Measurements from ENCODE around the gene RUFY4.

RUFY4 gene

DNA sequence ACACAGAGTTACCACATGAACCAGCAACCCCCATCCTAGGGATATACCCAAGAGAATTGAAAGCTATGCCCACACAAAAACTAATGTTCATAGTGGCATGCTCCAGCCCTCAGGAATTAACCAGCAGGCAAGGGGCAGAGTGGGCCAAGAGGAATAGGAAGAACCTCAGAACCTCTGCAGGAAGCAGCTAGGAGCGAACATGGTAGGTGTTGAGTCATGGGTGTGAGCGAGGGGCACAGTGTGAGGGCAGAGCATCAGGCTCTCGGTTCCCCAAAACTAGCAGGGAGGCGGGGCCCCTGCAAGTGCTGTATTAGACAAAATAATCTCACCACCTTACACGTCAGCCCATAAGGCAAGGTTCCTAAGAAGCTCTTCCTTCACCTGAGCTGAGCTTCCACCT lies 5.6 kb upstream of the RUFY4 start:
- no peak for DNase-seq (ENCODE audit: low spot score)

DNA sequence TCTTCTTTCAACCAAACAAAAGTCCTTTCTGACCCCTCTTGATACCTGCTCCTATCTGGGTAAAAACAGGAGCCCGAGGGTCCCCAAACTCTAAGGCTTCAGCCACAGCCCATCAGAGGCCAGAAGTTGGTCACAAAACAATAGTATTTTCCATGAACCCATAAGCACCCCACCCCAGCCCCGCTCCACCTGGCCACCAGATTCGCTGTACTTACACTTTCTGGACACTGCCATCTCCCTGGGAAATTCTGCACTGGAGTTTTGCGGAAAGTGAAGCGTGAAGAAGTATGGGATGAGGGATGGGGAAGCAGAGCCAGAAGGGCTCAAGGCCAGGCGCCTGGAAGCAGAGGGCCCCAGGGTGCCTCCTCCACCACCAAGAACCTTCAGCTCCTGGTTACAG lies 5.2 kb upstream of the RUFY4 start:
- no peak for DNase-seq (ENCODE audit: low spot score)

GRCh38 chr2:218065239-218066006 lies 3.6 kb upstream of the RUFY4 start:
- no peak for DNase-seq (ENCODE audit: low spot score)

GRCh38 chr2:218066926-218067515 lies 2.0 kb upstream of the RUFY4 start:
- no peak for DNase-seq (ENCODE audit: low spot score)

GRCh38 chr2:218067523-218067922 lies 1.5 kb upstream of the RUFY4 start:
- DNase-seq (ENCODE audit: low spot score), result no peak

DNA sequence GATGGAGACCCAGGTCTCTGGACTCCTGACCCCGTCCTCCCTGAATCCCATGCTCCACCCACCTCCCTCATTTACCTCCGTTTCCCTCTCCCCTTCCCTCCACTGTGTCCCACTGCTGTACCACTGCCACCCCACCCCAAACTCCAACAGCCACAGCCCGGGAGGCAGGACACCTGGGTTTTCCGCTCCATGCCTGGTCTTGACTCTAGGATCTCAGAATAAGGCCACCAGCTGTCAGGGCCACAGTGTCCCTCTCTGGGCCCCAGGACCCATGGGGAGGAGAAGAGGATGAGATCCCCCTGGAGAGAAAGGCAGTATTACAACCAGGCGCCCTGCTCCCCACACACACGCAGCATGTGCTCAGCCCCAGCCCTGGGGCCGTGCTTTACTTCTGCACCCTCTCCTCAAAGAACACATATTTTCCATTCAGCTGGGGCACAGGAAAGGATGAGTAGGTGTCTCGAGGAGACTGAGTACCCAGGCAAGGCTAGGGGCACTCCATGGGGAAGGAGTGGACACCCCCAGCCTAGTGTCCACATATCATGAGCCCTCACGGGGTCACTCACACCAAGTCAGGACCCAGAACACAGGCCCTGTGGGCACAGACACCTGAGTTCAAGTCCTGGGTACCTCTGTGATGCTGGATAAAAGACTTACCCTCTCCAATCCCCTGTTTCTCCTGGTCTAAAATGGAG lies 700 bp downstream of the RUFY4 start:
- DNase-seq (ENCODE audit: low spot score), result no peak

GRCh38 chr2:218070587-218070986 lies 1.5 kb downstream of the RUFY4 start:
- DNase-seq (ENCODE audit: low spot score), result no peak

DNA sequence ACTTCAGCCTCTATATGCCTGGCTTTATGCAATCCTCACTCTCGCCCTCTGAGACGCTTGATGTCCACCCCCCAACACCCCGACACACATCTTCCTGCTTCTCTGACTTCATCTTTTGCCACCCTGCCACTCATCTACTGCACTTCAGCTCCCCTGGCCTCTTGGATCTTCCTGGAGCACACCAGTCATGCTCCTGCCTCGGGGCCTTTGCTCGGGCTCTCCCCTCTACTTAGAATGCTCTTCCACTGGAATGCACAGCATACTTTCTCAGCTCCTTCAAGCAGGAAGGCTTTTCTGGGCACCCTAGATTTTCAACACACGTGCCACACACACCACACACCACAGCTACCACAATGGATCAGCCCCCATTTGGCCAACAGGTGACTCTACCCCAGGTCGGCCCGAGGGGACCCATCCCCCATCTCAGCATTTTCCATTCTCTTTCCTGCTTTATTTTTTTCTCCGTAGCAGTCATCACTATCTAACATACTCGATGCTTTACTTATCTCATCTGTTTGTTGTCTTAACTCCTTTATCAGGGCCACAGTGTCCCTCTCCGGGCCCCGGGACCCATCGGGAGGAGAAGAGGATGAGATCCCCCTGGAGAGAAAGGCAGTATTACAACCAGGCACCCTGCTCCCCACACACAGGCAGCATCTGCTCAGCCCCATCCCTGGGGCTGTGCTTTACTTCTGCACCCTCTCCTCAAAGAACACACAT lies 2.3 kb downstream of the RUFY4 start:
- DNase-seq (ENCODE audit: low spot score), result no peak

GRCh38 chr2:218072002-218072401 lies 2.9 kb downstream of the RUFY4 start:
- no peak for DNase-seq (ENCODE audit: low spot score)

DNA sequence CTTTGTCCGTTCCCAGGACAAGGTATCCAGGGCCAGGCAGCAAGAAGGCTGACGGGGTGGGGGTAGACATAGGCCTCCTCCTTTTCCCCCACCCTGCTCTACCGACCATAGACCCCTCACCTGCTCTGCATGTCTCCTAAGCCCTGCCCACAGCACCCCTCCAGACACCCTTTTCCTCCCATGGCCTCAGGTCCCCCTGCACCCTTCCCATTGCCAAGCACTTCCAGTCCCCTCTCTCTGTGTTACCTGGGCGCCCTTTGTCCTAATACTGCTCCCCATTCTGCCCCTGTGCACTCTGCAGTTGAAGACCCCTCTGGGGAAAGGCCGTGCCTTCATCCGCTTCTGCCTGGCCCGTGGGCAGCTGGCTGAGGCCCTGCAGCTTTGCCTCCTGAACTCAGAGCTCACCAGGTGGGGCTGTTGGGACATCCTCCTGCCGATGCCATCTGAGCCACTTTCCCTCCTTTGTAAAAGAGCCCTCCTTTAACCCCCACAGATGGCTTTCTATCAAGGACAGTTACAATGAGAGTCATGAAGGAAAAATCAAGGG lies 3.5 kb downstream of the RUFY4 start:
- no peak for DNase-seq (ENCODE audit: low spot score)

DNA sequence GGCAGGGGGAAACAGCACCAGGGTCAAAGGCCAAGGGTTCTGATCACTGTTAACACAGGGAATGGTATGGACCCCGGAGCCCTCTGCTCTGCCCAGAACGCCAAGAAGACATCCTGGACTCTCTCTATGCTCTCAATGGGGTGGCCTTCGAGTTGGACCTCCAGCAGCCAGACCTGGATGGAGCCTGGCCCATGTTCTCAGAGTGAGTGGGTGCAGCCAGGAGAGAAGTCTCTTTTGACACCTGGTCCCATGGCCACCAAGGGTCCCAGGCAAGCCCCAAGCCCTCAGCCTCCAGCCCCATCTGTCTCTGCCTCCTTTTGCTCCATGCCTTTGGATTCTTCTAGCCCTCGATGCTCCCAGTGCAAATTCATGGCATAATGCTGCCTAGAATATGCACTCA lies 4.1 kb downstream of the RUFY4 start:
- no peak for DNase-seq (ENCODE audit: low spot score)

DNA sequence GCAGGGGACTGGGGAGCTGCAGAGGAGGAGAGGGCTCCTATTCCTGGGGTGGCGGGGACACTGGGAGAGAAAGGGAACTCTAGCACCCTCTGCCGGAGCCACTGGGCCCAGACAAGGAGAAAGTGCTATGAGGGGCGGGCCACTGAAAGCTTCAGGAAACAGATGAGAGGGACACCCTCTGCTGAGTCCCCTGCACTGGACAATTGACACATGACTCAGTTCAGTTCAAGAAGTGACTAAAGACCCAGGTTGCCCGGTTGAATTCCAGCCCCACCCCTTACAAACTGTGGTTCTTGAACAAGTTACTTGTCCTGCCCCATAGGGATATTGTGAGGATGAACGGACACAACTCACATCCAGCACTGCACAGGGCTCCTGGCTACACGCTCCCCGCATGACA lies 5.0 kb downstream of the RUFY4 start:
- DNase-seq (ENCODE audit: low spot score), result no peak

DNA sequence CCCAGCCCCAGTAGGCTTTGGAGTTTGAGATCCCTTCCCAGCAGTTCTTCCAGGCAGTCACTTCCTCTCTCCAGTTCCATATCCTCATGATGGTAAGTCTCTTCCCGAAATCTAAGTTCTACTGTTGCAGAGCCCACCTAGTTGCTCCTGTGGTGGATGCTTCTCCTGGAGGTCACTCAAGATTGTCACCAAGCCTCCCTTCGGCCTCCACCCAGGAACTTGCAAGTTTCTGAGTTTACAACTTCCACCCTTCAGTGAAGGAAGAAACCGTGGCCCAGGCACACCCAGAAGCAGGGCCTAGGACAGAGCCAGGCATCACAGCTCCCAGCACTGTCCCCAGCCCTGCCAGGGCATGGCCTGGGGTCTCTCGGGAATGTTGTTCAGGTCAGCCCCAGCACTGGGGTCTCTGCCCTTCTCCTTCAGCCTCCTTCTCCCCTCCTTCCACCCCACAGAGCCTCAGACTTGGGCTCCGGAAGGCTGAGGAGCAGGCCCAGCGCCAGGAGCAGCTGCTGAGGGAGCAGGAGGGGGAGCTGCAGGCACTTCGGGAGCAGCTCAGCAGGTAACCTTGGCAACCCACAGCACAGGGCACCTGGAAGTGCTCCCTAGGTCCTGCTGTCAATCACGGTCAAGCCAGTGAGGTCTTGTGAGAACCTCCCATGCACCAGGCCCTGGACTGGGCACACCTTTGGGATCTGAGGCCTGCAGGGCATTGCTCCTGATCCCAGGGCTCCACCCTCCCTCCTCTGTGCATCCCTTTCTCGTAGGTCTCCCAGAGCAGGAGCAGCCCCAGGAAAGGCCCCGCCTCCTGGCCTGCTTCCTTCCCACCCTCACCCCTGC lies 7.1 kb downstream of the RUFY4 start:
- no peak for DNase-seq (ENCODE audit: low spot score)

GRCh38 chr2:218077464-218078216 lies 8.6 kb downstream of the RUFY4 start:
- DNase-seq (ENCODE audit: low spot score), result no peak

DNA sequence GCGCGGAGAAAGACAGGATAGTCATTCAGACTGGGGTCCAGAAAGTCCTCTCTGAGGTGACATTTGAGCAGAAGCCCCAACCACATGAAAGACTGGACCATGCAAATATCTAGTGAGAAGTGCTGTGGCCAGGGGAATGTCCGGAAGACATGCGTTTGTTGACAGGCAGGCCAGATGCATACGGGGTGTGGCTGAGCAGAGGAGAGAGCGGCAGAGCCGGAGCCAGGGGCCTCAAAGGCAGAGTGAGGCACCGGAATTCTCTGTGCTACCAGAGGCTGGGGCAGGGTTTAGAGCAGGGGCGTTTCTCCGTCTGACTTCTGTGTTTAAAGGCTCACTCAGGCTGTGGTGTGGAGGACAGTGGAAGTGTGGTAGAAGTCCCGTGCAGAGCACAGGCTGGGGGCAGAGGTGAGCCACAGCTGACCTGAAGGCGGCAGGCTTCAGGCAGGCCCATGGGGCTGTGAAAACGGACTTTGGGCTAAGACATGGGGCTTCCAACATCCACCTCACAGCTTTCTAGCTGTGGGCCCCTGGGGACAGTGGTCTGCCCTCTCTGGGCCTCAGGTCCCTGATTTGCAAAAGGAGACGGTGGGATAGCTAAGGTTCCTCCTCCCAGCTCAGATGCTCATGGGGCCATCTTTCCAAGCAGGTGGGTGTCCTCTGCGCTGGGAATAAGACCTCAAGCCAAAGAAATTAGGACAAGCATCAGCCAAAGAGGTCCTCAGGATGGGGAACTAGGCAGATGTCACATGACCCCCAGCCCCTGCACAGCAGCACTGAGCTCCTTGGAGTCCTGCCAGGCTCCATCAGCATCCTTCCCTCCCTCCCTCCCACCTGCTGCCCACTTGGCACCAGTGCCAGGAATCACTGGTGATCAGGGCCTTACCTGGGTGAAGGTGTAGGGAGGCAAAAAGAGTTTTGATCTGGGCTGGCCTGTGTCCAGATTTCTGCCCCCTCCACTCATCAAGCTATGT lies 11.2 kb downstream of the RUFY4 start:
- DNase-seq (ENCODE audit: low spot score), result no peak

- no peak for DNase-seq (ENCODE audit: low spot score)
Observed at GRCh38 chr2:218081063-218081462, 12.0 kb downstream of the RUFY4 start.

- no peak for DNase-seq (ENCODE audit: low spot score)
Observed at GRCh38 chr2:218081695-218082094, 12.6 kb downstream of the RUFY4 start.

DNA sequence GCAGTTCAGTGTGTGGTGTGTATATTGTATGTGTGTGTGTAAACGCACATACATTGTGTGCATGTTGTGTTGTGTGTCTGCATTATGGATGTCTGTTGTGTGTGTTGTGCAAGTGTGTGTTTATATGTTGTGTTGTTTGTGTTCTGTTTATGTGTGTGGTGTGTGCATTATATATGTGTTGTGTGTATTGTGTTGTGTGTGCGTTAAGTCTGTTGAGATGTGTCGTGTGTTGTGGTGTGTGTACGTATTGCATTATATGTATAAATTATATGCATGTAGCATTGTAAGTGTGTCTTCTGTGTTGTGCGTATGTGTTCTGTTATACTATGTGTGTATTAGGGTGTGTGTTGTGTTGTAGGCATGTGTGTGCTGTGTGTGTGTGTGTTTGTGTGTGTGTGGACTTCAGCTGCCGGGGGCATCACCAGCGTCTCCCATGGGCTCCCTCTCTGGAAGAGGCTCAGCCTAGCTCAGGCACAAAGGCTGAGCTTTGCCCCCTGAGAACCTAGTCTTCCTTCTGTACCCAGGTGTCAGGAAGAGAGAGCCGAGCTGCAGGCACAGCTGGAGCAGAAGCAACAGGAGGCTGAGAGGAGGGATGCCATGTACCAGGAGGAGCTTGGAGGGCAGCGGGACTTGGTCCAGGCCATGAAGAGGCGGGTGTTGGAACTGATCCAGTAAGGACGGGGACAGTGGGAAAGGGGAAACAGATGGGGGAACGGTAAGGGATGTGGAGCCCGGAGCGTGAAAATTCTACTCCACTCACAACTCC lies 13.7 kb downstream of the RUFY4 start:
- DNase-seq (ENCODE audit: low spot score), result no peak

- DNase-seq (ENCODE audit: low spot score), result no peak
Observed at GRCh38 chr2:218083352-218083676, 14.3 kb downstream of the RUFY4 start.

All from CD4-positive, alpha-beta T cell treated with Interleukin-2 at 100 ng/mL for 4 hours (primary cell).